Heart left ventricle (tissue), 16 donors: ENCODE data around the gene PLEKHM3. TPM values are rescaled to one million over a fixed set of nuclear protein-coding genes. Genes with fewer than 3 reads are reported as not detected.

ENCODE experiments used
- ATAC-seq, 4 donors: fragments of 200-7000 bp; cut with Tn5 transposase; one replicate each; pipeline ENCODE4 v1.9.1; 2020 to 2022; ENCODE audit warnings: moderate library complexity in 4 of 4, mild to moderate bottlenecking in 3 of 4, moderate number of reproducible peaks in 1 of 4
- DNase-seq, 5 donors: peaks; one replicate each; pipeline ENCODE4 v3.0.0-alpha.2; 2020
- H3K27ac ChIP-seq, 12 donors: fragments of 200-600 bp; sonication (generic) in 4 of 12; one replicate each; pipeline versions ENCODE4 v1.5.0 to v1.8.0; 2016 to 2022; ENCODE audit warnings: mild to moderate bottlenecking in 2 of 12
- H3K27me3 ChIP-seq, 9 donors: fragments of 200-600 bp; sonication (generic) in 2 of 9; one replicate each; pipeline versions ENCODE4 v1.5.1 to v1.8.0; 2016 to 2022; ENCODE audit warnings: mild to moderate bottlenecking in 3 of 9
- H3K36me3 ChIP-seq, 9 donors: fragments of 200-600 bp; sonication (generic) in 2 of 9; one replicate each; pipeline versions ENCODE4 v1.5.0 to v1.8.0; 2018 to 2022; ENCODE audit warnings: mild to moderate bottlenecking in 2 of 9
- H3K4me1 ChIP-seq, 12 donors: fragments of 200-600 bp; sonication (generic) in 4 of 12; one replicate each; pipeline versions ENCODE4 v1.5.0 to v1.8.0; 2016 to 2022; ENCODE audit warnings: mild to moderate bottlenecking in 3 of 12
- H3K4me3 ChIP-seq, 12 donors: fragments of 200-600 bp; sonication (generic) in 4 of 12; one replicate each; pipeline versions ENCODE4 v1.5.0 to v1.8.0; 2017 to 2022; ENCODE audit warnings: mild to moderate bottlenecking in 9 of 12, moderate library complexity in 4 of 12
- H3K9me3 ChIP-seq, 12 donors: fragments of 200-600 bp; sonication (generic) in 4 of 12; one replicate each; pipeline versions ENCODE4 v1.5.0 to v1.8.0; 2016 to 2022; ENCODE audit warnings: mild to moderate bottlenecking in 1 of 12
- CTCF ChIP-seq, 12 donors: fragments of 200-600 bp; sonication (generic) in 4 of 12; IDR thresholded peaks; one replicate each; pipeline versions ENCODE4 v1.5.0 to v1.8.0; 2018 to 2022; ENCODE audit warnings: antibody characterized with exemption in 12 of 12, mild to moderate bottlenecking in 5 of 12
- POLR2A ChIP-seq, 2 donors: fragments of 450-650 bp; IDR thresholded peaks; one replicate each; pipeline ENCODE4 v1.6.1; 2017; ENCODE audit warnings: antibody characterized with exemption in 2 of 2, mild to moderate bottlenecking in 2 of 2, moderate library complexity in 2 of 2
- WGBS, 4 donors: extraction: QIAGEN DNeasy Blood & Tissue Kit in 2 of 4; methylation state at CpG; one replicate each; pipeline versions ENCODE4 v1.1.5 to v1.1.7; 2013 to 2018; 5-methylcytosine and 5-hydroxymethylcytosine counted together
- intact Hi-C, 10 donors: fragments of 100-400 bp; cut with DNase I; formaldehyde crosslinking; loops; one replicate each; pipeline versions ENCODE4 v1.11.1 to v1.14.2; 2022
- polyA plus RNA-seq, 2 donors: library from polyadenylated mRNA; stranded (reverse); fragments of 200-250 nt; gene quantifications; one replicate each; pipeline ENCODE4 v1.2.3, GENCODE V29; 2013
- total RNA-seq, 9 donors: library from RNA; depleted of rRNA in 2 of 9; stranded (reverse); fragments of >200 nt in 2 of 9; fragmentation: NEBNext Ultra II Directional in 3 of 9; extraction: Animal tissue kit (Norgen Biotek cat#: 25700) in 3 of 9; gene quantifications; one replicate each; pipeline versions ENCODE4 v1.1.0 to v1.2.4, GENCODE V29; 2016 to 2023
- donor health status: ischemic (EF 13 %, LVEDD 7.1; RV severe dilation, severe dysfunction).
- donor health status: healthy with polysubstance abuse.
- donor health status: DM: no; HTN: yes; CAD: no.
- donor health status: DM: no; HTN: no; CAD: no.
- donor health status: ischemic (EF 25% LVEDD 6.9; RV normal size, moderate dysfunction).
- donor health status: ischemic (EF 25% LVEDD 5.7; RV mildly dilated, moderate dysfunction).
- donor health status: healthy.
- donor health status: DM: yes; HTN: yes; CAD: no.
- donor health status: ischemic (EF 35%, LVEDD 5.7; RV mildly dilated, moderate dysfunction).
- donor health status: nonischemic (EF 11% LVEDD 7.7; RV severe dilation, severe dysfunction).
- donor health status: DM: yes; HTN: yes; CAD: no.
- donor health status: PGD.
- donor health status: ischemic (EF 29% LVEDD 5.4; RV normal size, mild dysfunction).
- donor health status: nonischemic (EF 23%, LVEDD 6.1; RV moderate dilation, normal function).

The PLEKHM3 gene
- total and polyA plus RNA-seq, 11 donors, result 5.2 to 28.3 (median 17.0) TPM

DNA sequence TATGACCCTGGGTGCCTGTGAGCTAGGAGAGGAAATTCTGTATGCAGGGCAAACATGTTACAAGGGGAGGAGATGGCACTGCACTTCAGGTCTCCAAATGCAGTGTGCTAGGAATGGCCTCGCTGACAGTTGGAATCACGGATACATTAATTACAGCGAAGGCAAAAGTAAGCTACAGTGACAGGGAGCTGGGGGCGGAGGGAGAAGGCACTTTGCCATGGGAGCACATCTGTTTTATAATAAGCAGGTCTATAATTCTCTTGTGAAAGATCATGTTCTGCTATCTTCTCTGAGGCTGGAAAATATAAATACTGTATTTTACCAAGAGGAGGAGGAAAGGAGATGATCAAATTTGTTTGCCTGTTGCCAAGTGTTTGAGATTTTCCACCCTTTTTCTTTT lies 199.3 kb downstream of the PLEKHM3 start:
- no peaks in the 10 kb centered on the region for H3K9me3 ChIP-seq
- H3K27me3 ChIP-seq, result no peaks in the 10 kb centered on the region
- WGBS, 4 donors, result 47 to 52% (median 50%) methylated on average over 4 of the region's 4 CpGs
- intact Hi-C loops, result no loop called here
- TF ChIP-seq POLR2A (IDR thresholded peaks at IDR 0.05) (no peak), CTCF (IDR thresholded peaks at IDR 0.05) (no peak)
- H3K4me3 ChIP-seq, result no peak overlapping the region
- H3K36me3 ChIP-seq, result peaks cover 0 to 18% (median 12%) of the 10 kb centered on the region in 9 donors
- peak overlapping the region in 8 of 12 donors; percentile 49 to 80 (median 68) for H3K27ac ChIP-seq
- H3K4me1 ChIP-seq, result peaks cover 3 to 35% (median 21%) of the 10 kb centered on the region in 12 donors
- DNase-seq (peak in 1 of 5 donors; percentile 27), ATAC-seq (peak; percentile 21 to 48 (median 38))

- peak; percentile 60 to 80 (median 71) for ATAC-seq
Observed at GRCh38 chr2:207825045-207825954, 200.0 kb downstream of the PLEKHM3 start.

DNA sequence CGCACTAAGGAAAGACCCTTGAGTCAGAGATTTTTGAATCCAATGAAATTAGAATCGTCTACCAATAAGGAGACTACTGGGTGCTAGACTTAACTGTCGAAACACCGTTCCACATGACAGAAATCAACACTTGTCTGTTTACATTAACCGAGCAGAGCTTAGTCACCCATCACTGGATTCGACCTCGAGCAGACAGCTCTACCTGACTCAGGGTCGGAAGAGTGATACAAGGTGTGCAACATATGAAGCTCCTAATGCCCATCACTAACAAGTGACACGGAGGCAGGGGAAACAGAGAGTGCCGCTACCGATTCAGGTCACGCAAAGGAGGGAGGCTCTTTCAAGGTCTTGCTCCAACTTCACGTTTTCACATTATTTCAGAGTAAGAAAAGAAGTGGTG lies 201.5 kb downstream of the PLEKHM3 start:
- TF ChIP-seq CTCF (IDR thresholded peaks at IDR 0.05), result no peak
- TF ChIP-seq POLR2A (IDR thresholded peaks at IDR 0.05), result no peak
- no peak for DNase-seq
- Histone ChIP-seq H3K27me3 (no peaks in the 10 kb centered on the region), H3K36me3 (peaks cover 0 to 18% (median 12%) of the 10 kb centered on the region in 9 donors), H3K4me3 (no peak overlapping the region), H3K4me1 (peaks cover 3 to 47% (median 28%) of the 10 kb centered on the region in 12 donors), H3K9me3 (no peaks in the 10 kb centered on the region), H3K27ac (peak overlapping the region in 1 of 12 donors; percentile 80)
- intact Hi-C loops, result no loop called here
- 94 to 98% (median 97%) methylated on average over 13 of the region's 13 CpGs for WGBS, 4 donors
- no peak for ATAC-seq

More at GRCh38 chr2:207825045-207825954, 200.0 kb downstream of the PLEKHM3 start:
- intact Hi-C loops, result no loop called here
- 38 to 44% (median 41%) methylated on average over 17 of the region's 17 CpGs for WGBS, 4 donors
- H3K4me1 ChIP-seq, result peaks cover 3 to 38% (median 22%) of the 10 kb centered on the region in 12 donors
- peak in 3 of 5 donors; percentile 21 to 35 (median 35) for DNase-seq
- H3K9me3 ChIP-seq, result no peaks in the 10 kb centered on the region
- H3K36me3 ChIP-seq, result peaks cover 0 to 18% (median 12%) of the 10 kb centered on the region in 9 donors
- peak overlapping the region in 11 of 12 donors; percentile 13 to 80 (median 67) for H3K27ac ChIP-seq
- H3K27me3 ChIP-seq, result no peaks in the 10 kb centered on the region
- TF ChIP-seq POLR2A (IDR thresholded peaks at IDR 0.05) (no peak), CTCF (IDR thresholded peaks at IDR 0.05) (no peak)
- H3K4me3 ChIP-seq, result no peak overlapping the region
